Measurements from ENCODE around the gene C1QTNF7. TPM values are rescaled to one million over a fixed set of nuclear protein-coding genes. Genes with fewer than 3 reads are reported as not detected.

C1QTNF7 gene
- polyA plus RNA-seq, 1 of the 3 experiments (the other 2 are of a cell fraction): not detected

- no peaks in the 10 kb centered on the region for H4K20me1 ChIP-seq (ENCODE audit: insufficient read depth)
- no peak overlapping the region for H3K9ac ChIP-seq
- TF ChIP-seq RCOR1 (IDR thresholded peaks at IDR 0.05; ENCODE audit: low read length): no peak
- TF ChIP-seq SIN3A (IDR thresholded peaks at IDR 0.05; ENCODE audit: borderline replicate concordance, low read depth, low read length): no peak
- TF ChIP-seq EZH2phosphoT487 (IDR thresholded peaks at IDR 0.05; ENCODE audit: borderline replicate concordance, low read depth): no peak
- no peaks in the 10 kb centered on the region for H3K9me3 ChIP-seq
- no peaks in the 10 kb centered on the region for H3K79me2 ChIP-seq (ENCODE audit: insufficient read depth)
- no peak overlapping the region for H2AFZ ChIP-seq (ENCODE audit: low read depth)
- WGBS (ENCODE audit: low lambda C conversion rate): 26% methylated on average over 1 of the region's 1 CpG
- no peak for DNase-seq
- no peak overlapping the region for H3K27ac ChIP-seq (ENCODE audit: low read depth in 2 of 2, low read length in 1 of 2)
- 0 out of 2 replicates have a peak overlapping the region, but pooled peaks have one; percentile 3 for H3K4me2 ChIP-seq
- ChIA-PET CTCF (interaction anchor here (0.9 to 1.0 kb wide), 2 partner anchors 8 to 79 kb away, joined by 3 to 5 read pairs; no protein-coding TSS in a partner anchor), POLR2A (no interaction called here)
- H3F3A ChIP-seq (replicated peaks; ENCODE audit: insufficient read depth): no peaks in the 10 kb centered on the region
- no peaks in the 10 kb centered on the region for H3K27me3 ChIP-seq (ENCODE audit: insufficient read depth)
- peaks cover 2 to 13% of the 10 kb centered on the region in 2 experiments for H3K4me1 ChIP-seq (ENCODE audit: control insufficient read depth in 1 of 2, insufficient read depth in 2 of 2, low read depth in 1 of 2, low read length in 1 of 2)
- no peaks in the 10 kb centered on the region for H3K36me3 ChIP-seq (replicated peaks in 1 of 2; ENCODE audit: control insufficient read depth in 1 of 2, insufficient read depth in 2 of 2, low read length in 1 of 2)
- no peak overlapping the region for H3K4me3 ChIP-seq (ENCODE audit: low read depth in 2 of 2, low read length in 1 of 2)
- H3K9me2 ChIP-seq: no peaks in the 10 kb centered on the region
These were observed 49.3 kb upstream of the C1QTNF7 start for GRCh38 chr4:15378493-15378892.

GRCh38 chr4:15381806-15382338, 46.0 kb upstream of the C1QTNF7 start:
- Histone ChIP-seq H3K27me3 (ENCODE audit: insufficient read depth) (no peaks in the 10 kb centered on the region), H4K20me1 (ENCODE audit: insufficient read depth) (no peaks in the 10 kb centered on the region), H3K79me2 (ENCODE audit: insufficient read depth) (no peaks in the 10 kb centered on the region), H3K9me3 (no peaks in the 10 kb centered on the region), H3K9me2 (no peaks in the 10 kb centered on the region), H3F3A (replicated peaks; ENCODE audit: insufficient read depth) (no peaks in the 10 kb centered on the region), H3K4me1 (ENCODE audit: control insufficient read depth in 1 of 2, insufficient read depth in 2 of 2, low read depth in 1 of 2, low read length in 1 of 2) (peaks cover 9 to 15% of the 10 kb centered on the region in 2 experiments; a peak in 3 of 4 replicates), H3K27ac (ENCODE audit: low read depth in 2 of 2, low read length in 1 of 2) (no peak overlapping the region), H3K4me2 (no peak overlapping the region), H3K4me3 (ENCODE audit: low read depth in 2 of 2, low read length in 1 of 2) (no peak overlapping the region), H3K36me3 (replicated peaks in 1 of 2; ENCODE audit: control insufficient read depth in 1 of 2, insufficient read depth in 2 of 2, low read length in 1 of 2) (no peaks in the 10 kb centered on the region), H2AFZ (ENCODE audit: low read depth) (no peak overlapping the region), H3K9ac (no peak overlapping the region)
- ChIA-PET POLR2A (no interaction called here), CTCF (interaction anchor here (1.1 kb wide), 1 partner anchor 14 kb away, joined by 3 read pairs; no protein-coding TSS in a partner anchor)
- DNase-seq: no peak
- TF ChIP-seq PBX3 (IDR thresholded peaks at IDR 0.05) (no peak), ELF1 (IDR thresholded peaks at IDR 0.05) (no peak), GABPA (IDR thresholded peaks at IDR 0.05; ENCODE audit: low read depth) (no peak), GATA2 (CRISPR knock-in tag; IDR thresholded peaks at IDR 0.05) (no peak), IRF3 (IDR thresholded peaks at IDR 0.05; ENCODE audit: low read depth, low read length) (no peak), CHD2 (IDR thresholded peaks at IDR 0.05; ENCODE audit: low read length, partially characterized antibody) (no peak), FOSL2 (IDR thresholded peaks at IDR 0.05; ENCODE audit: borderline replicate concordance, low read depth) (no peak)
- 64% methylated on average over 3 of the region's 3 CpGs for WGBS (ENCODE audit: low lambda C conversion rate)

All from SK-N-SH (cell line).